GM12891 (cell line): ENCODE results near the gene CLTC.
"Not testable (repeated sequence)": the region's sequence is repeated elsewhere in the genome, so short reads cannot be mapped to it uniquely, and the experiment has no call there.

Experiments used
- POLR2A ChIP-seq: IDR thresholded peaks from 2 replicates; pipeline ENCODE4 v1.6.1; 2011; ENCODE audit warnings: low read depth, low read length, control low read depth
- POLR2AphosphoS5 ChIP-seq: IDR thresholded peaks from 2 replicates; pipeline ENCODE4 v1.6.1; 2011; ENCODE audit warnings: low read depth, low read length, control low read depth
- POU2F2 ChIP-seq: IDR thresholded peaks from 2 replicates; pipeline ENCODE4 v1.6.1; 2011; ENCODE audit warnings: low read depth, mild to moderate bottlenecking, control low read depth, low read length, moderate library complexity
- SPI1 ChIP-seq: IDR thresholded peaks from 2 replicates; pipeline ENCODE4 v1.6.1; 2011; ENCODE audit warnings: low read depth, low read length, control low read depth

GRCh38 chr17:59584168-59584567 is 35.5 kb upstream of the CLTC start:
- TF ChIP-seq SPI1, POLR2A, POLR2AphosphoS5, POU2F2: not testable (repeated sequence)
